ENCODE measurements around the gene HNRNPU.
"Not testable (repeated sequence)": the region's sequence is repeated elsewhere in the genome, so short reads cannot be mapped to it uniquely, and the experiment has no call there.

HNRNPU gene

DNA sequence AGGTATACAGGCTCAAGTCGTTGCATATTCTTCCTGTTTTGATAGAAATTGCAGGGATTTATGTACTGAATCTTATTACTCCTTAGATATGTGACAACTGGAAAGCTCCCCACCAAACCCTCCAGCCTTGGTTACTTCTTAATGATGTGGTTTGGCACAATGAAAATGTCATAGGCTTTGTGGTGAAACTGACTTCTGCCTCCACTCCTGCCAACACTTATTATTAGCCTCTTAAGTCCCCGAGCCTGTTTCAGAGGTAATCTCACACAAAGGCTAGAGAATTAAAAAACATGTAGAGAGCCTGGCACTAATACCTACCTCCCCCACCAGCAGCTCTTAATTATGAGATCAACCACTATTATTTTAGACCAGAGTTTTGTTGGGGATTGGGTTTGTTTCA is 24.7 kb downstream of the HNRNPU start:
- DNase-seq: no peak

DNA sequence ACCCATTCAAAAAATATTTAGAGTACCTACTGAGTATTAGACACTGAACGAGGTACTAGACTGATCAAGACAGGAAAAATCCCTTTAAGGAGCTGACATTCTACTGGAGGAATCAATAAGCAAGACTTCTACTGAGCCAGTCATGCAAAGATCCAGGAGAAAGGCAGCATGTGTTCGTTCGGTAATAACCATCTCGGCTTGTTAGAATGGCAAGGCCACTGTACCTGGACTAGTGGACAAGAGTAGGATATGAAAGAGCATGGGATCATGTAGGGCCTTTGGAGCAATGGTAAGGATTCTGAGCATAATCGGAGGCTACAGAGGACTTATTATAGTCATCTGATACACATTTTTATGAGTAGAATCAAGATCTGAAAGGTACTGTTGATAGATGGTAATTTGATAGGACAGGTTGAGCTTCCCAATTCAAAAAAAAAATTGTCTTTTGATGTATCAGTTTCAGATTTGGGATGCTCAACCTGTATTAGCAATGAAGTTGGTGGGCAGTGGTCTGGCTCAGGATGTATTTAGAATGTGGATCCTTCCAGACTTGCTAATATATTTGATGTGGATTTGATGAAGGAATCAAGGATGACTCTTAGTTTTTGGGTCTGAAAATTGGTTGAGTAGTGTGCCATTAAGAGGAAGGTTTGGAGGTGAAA is 26.6 kb downstream of the HNRNPU start:
- no peak for DNase-seq

- DNase-seq: no peak
These were observed 27.8 kb downstream of the HNRNPU start for GRCh38 chr1:244836584-244836983.

GRCh38 chr1:244836135-244836521 is 28.2 kb downstream of the HNRNPU start:
- DNase-seq: no peak

- peak; percentile 94 for DNase-seq
These were observed 28.8 kb downstream of the HNRNPU start, which contains the start of gene COX20 for GRCh38 chr1:244835276-244836134. TSS of gene COX20 (plus strand) at chr1:244835658. CDS start at chr1:244835715, 57 bp downstream.

DNA sequence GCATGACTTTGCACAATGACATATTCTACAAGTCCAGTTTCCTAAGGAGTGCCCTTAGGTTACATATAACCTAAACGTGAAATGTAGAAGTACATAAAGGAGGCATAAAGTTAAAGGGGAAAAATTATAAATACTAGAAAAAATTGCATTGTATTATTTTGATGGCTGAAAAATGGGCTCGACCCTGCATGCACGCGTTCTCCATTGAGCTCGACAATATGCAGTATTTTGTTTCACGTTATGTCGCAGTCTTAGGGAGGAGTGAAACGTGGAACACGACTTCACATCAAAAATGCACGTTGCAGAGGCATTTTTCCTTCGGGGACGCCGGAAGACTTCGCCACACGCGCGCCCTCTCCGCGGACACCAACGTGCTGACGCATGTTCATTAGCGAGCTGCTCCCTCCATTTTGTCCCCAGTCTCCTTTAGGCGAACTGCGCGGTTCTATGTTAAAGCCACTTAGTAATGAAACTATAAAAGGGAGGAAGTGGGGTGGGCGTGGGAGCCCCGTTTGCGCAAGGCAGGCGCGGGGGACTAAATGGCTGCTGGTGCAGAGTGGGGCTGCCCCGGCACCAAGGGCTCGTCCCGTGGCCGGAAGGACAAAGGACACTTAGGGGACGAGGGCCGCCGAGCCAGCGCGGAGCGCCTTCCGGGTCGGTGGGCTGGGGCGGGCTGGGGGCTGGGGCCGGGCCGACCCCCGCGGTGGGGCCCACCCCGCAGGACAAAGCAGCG is 29.6 kb downstream of the HNRNPU start:
- peak; percentile 90 for DNase-seq

DNA sequence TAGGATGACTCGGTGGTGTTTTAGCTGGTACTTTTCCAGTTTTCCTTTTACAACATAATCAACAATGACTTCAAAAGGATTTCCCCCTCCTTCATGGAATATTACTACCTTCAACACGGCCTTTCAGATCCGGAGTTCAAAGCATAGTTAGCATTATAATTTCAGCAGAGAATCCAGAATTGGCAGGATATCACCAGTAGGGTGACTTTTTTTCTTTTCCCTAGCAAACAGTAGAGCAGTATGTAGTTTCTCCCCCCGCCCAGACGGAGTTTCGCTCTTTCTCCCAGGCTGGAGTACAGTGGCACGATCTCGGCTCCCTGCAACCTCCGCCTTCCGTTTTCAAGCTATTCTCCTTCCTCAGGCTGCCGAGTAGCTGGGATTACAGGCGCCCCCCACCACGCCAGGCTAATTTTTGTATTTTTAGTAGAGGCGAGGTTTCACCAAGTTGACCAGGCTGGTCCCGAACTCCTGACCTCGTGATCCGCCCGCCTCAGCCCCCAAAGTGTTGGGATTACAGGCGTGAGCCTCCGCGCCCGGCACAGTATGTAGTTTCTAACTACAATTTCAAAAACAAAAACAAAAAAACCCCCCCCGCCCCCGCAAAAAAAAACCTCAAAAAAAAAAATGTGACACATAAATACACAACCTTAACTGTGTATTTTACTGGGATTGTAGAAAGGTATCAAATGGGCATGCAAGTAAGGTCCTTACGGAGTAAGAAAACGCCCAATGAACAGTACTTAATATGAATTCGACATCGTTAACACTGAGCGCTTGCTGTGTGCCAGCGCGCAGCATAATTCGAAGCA is 30.4 kb downstream of the HNRNPU start:
- DNase-seq: peak; percentile 60

- not testable (repeated sequence) for DNase-seq
These were observed 31.1 kb downstream of the HNRNPU start for GRCh38 chr1:244833260-244833659.

- no peak for DNase-seq
These were observed 33.7 kb downstream of the HNRNPU start for GRCh38 chr1:244830639-244831038.

- no peak for DNase-seq
These were observed 37.6 kb downstream of the HNRNPU start for GRCh38 chr1:244826712-244827111.

GRCh38 chr1:244822878-244823277 is 41.5 kb downstream of the HNRNPU start:
- DNase-seq: no peak

DNA sequence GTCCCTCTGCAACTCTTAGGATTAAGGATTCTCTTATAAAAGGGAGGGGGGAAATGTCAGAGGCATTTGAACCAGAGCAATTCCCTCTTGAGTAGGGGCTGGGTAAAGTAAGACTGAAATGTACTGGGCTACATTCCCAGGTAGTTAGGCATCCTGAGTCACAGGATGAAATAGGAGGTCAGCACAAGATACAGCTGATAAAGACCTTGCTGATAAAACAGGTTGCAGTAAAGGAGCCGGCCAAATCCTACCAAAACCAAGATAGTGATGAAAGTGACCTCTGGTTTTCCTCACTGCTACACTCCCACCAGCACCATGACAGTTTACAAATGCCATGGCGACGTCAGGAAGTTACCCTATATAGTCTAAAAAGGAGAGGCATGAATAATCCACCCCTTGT is 43.2 kb downstream of the HNRNPU start:
- no peak for DNase-seq

DNA sequence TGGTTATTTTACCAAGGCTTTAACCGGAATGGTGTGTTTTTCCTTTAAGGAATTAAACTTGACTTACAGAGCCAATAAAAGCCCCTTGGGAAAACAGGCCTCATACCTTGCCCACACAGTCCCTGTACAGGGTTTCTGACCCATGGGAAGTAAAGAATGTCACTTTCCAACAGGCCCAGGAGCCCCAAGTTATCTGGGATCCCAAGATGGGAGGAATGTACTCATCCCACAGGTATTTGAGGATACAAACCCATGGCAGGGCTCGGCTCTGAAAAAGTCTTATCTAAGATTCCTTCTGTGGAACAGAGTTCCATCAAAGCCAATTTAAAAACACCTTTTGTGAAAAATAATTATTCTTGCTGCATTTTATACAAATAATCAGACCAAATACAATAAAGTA is 44.2 kb downstream of the HNRNPU start:
- no peak for DNase-seq

GRCh38 chr1:244817415-244817894 is 46.9 kb downstream of the HNRNPU start:
- DNase-seq: no peak

GRCh38 chr1:244815600-244816099 is 48.7 kb downstream of the HNRNPU start:
- no peak for DNase-seq

GRCh38 chr1:244813327-244813726 is 51.0 kb downstream of the HNRNPU start:
- DNase-seq: no peak

GRCh38 chr1:244810221-244810620 is 54.1 kb downstream of the HNRNPU start:
- no peak for DNase-seq

DNA sequence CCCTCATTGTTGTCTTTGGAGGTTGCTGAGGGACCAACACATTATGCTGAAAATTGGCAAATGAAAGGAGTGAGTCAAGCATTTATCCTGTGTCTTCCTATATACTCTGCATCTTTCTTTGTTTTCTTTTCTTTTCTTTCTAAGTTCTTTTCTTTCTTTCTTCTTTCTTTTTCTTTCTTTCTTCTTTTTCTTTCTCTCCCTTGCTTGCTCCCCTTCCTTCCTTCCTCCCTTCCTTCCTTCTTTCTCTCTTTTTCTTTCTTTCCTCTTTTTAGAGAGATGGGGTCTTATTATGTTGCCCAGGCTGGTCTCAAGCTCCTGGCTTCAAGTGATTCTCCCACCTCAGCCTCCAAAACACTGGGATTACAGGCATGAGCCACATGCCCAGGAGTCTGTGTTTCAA is 57.2 kb downstream of the HNRNPU start:
- no peak for DNase-seq

- no peak for DNase-seq
These were observed 59.5 kb downstream of the HNRNPU start for GRCh38 chr1:244804841-244805240.

GRCh38 chr1:244802556-244803239 is 61.6 kb downstream of the HNRNPU start:
- DNase-seq: no peak

DNA sequence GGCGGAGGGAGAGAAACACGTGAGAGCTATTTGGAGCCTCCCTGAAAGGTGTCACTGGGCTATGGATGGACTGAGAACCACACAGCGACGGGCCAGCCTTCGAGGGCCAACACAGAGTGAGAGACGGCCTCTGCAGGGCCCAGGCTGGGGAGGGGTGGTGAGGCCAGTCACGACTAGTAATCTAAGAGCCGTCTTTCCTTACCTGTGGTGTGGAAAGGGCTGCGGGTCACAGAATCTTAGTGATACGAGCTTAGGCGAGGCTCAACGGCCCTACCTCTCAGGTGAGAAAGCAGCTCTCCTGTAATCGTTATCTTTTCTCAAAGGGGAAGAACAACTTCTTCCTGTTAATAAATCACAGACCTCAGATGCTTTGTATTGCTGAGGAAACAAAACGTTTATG is 62.3 kb downstream of the HNRNPU start:
- no peak for DNase-seq

GRCh38 chr1:244801246-244801645 is 63.1 kb downstream of the HNRNPU start:
- DNase-seq: peak; percentile 74

All from CD4-positive, alpha-beta T cell treated with Interleukin-17A for 4 hours (primary cell).